Type B pancreatic cell (in vitro differentiated cells): Measurements from ENCODE around the gene ZNF830. TPM values are rescaled to one million over a fixed set of nuclear protein-coding genes. Genes with fewer than 3 reads are reported as not detected.
"Not testable (repeated sequence)": the region's sequence is repeated elsewhere in the genome, so short reads cannot be mapped to it uniquely, and the experiment has no call there.

Experiments used
- DNase-seq: peaks from one replicate; pipeline ENCODE4 v3.0.0; 2021; ENCODE audit warnings: mixed read lengths; ENCODE audit not compliant: unreplicated experiment; ENCODE audit errors: extremely low spot score
- H3K27ac Mint-ChIP-seq: 2 replicates; pipeline ENCODE4 v1.8.0; 2021; ENCODE audit warnings: mild to moderate bottlenecking, mixed read lengths
- H3K27me3 Mint-ChIP-seq: 2 replicates; pipeline ENCODE4 v1.8.0; 2021; ENCODE audit warnings: mixed read lengths
- H3K36me3 Mint-ChIP-seq: 2 replicates; pipeline ENCODE4 v1.8.0; 2021; ENCODE audit warnings: mixed read lengths
- H3K4me1 Mint-ChIP-seq: one replicate; pipeline ENCODE4 v1.8.0; 2021; ENCODE audit warnings: mixed read lengths; ENCODE audit not compliant: unreplicated experiment
- H3K4me3 Mint-ChIP-seq: 2 replicates; pipeline ENCODE4 v1.8.0; 2021; ENCODE audit warnings: mild to moderate bottlenecking, mixed read lengths
- H3K9me3 Mint-ChIP-seq: 2 replicates; pipeline ENCODE4 v1.8.0; 2021; ENCODE audit warnings: mixed read lengths
- total RNA-seq: library from RNA; stranded (reverse); gene quantifications from 2 replicates; pipeline ENCODE4 v1.2.1, GENCODE V29; 2021; ENCODE audit warnings: low replicate concordance
- TF ChIP-seq, protein P1 (sequence below): fragments of 200-600 bp; sonication (generic); conservative IDR thresholded peaks from 2 replicates; pipeline ENCODE4 v1.5.0; 2021; ENCODE audit warnings: antibody characterized with exemption, mild to moderate bottlenecking

The ZNF830 gene
- total RNA-seq, 1 donor from 2014 or later = 22.8 TPM

DNA sequence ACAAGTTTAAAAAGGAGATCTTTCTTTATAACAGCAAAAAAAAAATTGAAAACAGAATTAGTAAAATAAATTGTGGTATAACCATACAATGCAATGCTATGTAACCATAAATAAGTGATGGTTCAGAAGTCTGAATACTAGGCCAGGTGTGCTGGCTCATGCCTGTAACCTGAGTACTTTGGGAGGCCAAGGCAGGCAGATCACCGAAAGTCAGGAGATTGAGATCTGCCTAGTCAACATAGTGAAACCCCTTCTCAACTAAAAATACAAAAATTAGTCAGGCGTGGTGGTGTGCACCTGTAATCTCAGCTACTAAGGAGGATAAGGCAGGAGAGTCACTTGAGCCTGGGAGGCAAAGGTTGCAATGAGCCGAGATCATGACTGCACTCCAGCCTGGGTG, 34.7 kb upstream of the ZNF830 start:
- no peak overlapping the region for H3K4me3 Mint-ChIP-seq
- H3K27me3 Mint-ChIP-seq = peaks cover 3% of the 10 kb centered on the region
- no peaks in the 10 kb centered on the region for H3K4me1 Mint-ChIP-seq
- H3K9me3 Mint-ChIP-seq = no peaks in the 10 kb centered on the region
- no peak overlapping the region for H3K27ac Mint-ChIP-seq
- DNase-seq = no peak
- TF ChIP-seq, protein P1, sequence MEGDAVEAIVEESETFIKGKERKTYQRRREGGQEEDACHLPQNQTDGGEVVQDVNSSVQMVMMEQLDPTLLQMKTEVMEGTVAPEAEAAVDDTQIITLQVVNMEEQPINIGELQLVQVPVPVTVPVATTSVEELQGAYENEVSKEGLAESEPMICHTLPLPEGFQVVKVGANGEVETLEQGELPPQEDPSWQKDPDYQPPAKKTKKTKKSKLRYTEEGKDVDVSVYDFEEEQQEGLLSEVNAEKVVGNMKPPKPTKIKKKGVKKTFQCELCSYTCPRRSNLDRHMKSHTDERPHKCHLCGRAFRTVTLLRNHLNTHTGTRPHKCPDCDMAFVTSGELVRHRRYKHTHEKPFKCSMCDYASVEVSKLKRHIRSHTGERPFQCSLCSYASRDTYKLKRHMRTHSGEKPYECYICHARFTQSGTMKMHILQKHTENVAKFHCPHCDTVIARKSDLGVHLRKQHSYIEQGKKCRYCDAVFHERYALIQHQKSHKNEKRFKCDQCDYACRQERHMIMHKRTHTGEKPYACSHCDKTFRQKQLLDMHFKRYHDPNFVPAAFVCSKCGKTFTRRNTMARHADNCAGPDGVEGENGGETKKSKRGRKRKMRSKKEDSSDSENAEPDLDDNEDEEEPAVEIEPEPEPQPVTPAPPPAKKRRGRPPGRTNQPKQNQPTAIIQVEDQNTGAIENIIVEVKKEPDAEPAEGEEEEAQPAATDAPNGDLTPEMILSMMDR = no peak
- no peaks in the 10 kb centered on the region for H3K36me3 Mint-ChIP-seq

DNA sequence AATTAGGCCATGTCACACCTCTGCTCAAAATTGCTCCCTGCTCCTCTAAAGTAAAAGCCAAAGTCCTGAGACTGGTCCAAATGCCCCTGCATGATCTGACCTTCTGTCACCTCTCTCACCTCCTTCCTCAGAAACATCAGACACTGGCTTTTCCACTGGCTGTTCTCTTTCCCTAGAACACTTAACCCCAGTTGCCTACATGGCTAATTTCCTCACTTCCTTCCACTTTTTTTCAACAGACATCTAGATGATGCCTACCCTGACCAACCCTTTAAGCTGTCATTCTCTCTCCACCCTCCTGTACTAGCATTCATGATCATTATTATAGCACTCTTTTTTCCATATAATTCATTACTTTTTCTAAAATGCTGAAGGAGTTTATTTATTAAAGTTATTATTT, 31.1 kb upstream of the ZNF830 start:
- TF ChIP-seq, protein P1 = no peak
- peaks cover 3% of the 10 kb centered on the region for H3K27me3 Mint-ChIP-seq
- no peak overlapping the region for H3K4me3 Mint-ChIP-seq
- no peaks in the 10 kb centered on the region for H3K36me3 Mint-ChIP-seq
- H3K27ac Mint-ChIP-seq = no peak overlapping the region
- H3K9me3 Mint-ChIP-seq = no peaks in the 10 kb centered on the region
- no peaks in the 10 kb centered on the region for H3K4me1 Mint-ChIP-seq
- DNase-seq = no peak

DNA sequence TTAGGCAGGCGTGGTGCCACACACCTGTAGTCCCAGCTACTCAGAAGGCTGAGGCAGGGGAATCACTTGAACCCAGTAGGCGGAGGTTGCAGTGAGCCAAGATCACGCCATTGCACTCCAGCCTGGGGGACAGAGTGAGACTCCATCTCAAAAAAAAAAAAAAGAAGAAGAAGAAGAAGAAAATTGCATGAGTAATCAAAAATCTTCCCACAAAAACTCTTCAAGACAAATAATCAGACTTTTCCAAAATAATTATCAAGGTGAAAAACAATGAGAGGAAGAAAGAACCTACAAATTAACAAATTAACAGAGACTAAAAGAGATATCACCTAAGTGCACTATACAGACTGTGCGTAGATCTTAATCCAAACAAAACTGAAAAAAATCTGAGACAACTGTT, 10.6 kb upstream of the ZNF830 start:
- DNase-seq = not testable (repeated sequence)

DNA sequence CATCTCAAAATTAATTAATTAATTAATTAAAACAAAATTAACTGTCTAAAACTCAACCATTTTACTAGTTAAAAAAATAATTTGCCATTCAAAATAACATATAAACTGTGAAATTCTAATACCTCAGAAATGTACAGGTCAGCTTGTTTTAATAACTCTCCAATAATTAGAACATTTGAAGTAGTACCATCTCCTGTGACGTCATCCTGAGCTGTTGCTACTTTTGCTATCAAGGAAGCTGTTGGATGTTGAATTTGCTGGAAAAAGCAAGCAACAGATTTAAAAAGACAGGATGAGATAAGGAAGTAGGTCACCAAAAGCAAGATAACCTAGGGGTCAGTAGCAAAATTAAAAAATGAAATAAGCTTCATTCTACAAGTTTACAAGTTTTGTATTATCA, 2.9 kb upstream of the ZNF830 start:
- no peak overlapping the region for H3K27ac Mint-ChIP-seq
- TF ChIP-seq, protein P1 = no peak
- no peak overlapping the region for H3K4me3 Mint-ChIP-seq
- DNase-seq = no peak
- H3K27me3 Mint-ChIP-seq = peaks cover 18% of the 10 kb centered on the region
- peaks cover 14% of the 10 kb centered on the region for H3K4me1 Mint-ChIP-seq
- H3K36me3 Mint-ChIP-seq = peaks cover 4% of the 10 kb centered on the region
- H3K9me3 Mint-ChIP-seq = no peaks in the 10 kb centered on the region

More for the DNA sequence above, 10.6 kb upstream of the ZNF830 start:
- H3K27ac Mint-ChIP-seq, H3K36me3 Mint-ChIP-seq, H3K4me3 Mint-ChIP-seq, H3K9me3 Mint-ChIP-seq, H3K4me1 Mint-ChIP-seq: not testable (repeated sequence)
- peaks cover 25% of the 10 kb centered on the region for H3K27me3 Mint-ChIP-seq

DNA sequence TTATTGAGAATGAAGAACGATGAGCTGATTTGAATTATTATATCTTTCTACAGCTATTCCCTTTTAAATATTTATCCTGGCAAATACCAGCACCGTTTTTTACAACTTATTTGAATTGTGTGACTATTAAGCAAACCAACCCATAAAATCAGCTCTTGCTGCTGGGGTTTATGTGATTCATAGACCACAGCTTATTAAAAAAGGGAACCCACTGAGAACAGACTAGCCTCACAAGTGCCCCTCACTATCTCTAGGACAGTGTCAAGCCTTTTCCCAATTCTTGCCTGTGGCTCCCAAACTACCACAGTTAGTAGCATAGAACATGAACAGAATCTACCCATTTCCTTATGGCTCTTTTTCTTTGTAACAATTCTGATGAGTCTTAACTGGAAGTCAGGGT, 12.8 kb downstream of the ZNF830 start:
- Mint-ChIP-seq H3K36me3 (no peaks in the 10 kb centered on the region), H3K9me3 (no peaks in the 10 kb centered on the region), H3K4me1 (no peaks in the 10 kb centered on the region), H3K4me3 (no peak overlapping the region), H3K27me3 (peaks cover 15% of the 10 kb centered on the region), H3K27ac (no peak overlapping the region)
- no peak for DNase-seq
- TF ChIP-seq, protein P1 = no peak

DNA sequence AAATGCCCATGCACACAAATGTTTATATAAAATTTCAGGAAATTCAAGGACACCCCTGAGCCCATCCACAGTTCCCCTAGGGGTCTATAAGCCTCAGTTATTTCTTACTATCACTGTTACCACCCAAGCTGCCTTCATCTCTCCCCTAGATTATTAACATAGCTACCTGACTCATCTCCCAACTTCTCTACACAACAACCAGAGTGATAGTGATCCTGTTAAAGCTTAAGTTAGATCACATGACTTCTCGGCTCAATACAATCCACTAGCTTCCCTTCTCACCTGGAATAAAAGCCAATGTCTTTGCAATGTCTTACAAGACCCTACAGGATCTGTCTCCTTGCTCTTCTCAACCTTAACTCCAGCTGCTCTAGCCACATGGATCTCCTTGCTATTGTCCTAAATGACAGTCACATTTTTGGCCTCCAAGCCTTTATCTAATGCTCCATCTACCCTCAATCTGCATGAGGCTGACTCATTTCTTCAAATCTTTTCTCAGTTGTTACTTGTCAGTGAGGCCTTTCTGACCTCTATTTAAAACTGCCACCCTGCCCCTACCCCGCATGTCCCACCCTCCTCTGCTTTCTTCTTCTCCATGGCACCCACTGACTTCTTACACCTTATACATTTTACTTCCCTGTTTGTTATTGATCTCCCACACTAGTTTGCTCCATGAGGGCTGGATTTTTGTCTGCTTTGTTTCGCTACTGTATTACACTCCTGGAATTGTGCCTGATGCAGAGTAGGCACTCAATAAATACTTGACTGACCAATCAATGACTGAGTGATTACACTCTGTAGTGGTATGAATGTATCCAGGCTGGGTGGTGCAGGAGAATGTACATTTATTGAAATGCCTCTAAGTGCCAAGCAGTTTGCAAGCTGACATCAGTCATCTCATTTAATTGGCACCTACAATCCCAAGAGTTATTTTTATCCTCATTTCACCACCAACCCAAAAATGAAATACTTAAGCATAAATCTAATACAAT, 13.8 kb downstream of the ZNF830 start:
- H3K27ac Mint-ChIP-seq = no peak overlapping the region
- no peak for DNase-seq
- peaks cover 15% of the 10 kb centered on the region for H3K27me3 Mint-ChIP-seq
- no peak overlapping the region for H3K4me3 Mint-ChIP-seq
- TF ChIP-seq, protein P1 = no peak
- H3K9me3 Mint-ChIP-seq = no peaks in the 10 kb centered on the region
- no peaks in the 10 kb centered on the region for H3K36me3 Mint-ChIP-seq
- peaks cover 8% of the 10 kb centered on the region for H3K4me1 Mint-ChIP-seq
